Aorta (tissue), 5 donors: ENCODE results near the gene SEPTIN5. TPM values are rescaled to one million over a fixed set of nuclear protein-coding genes. Genes with fewer than 3 reads are reported as not detected.

Experiments
- ATAC-seq: fragments of 200-7000 bp; cut with Tn5 transposase; one replicate; pipeline ENCODE4 v1.9.1; 2022; ENCODE audit warnings: moderate library complexity; ENCODE audit not compliant: low FRiP score
- DNase-seq, 2 donors: peaks; one replicate each; pipeline ENCODE4 v3.0.0-alpha.2; 2020
- H3K27ac ChIP-seq, 2 donors: one replicate each; pipeline ENCODE4 v1.5.1; 2013; ENCODE audit warnings: low read length in 2 of 2, mild to moderate bottlenecking in 2 of 2, moderate library complexity in 2 of 2, control low read depth in 1 of 2, inconsistent platforms in 1 of 2, low read depth in 1 of 2
- H3K27me3 ChIP-seq, 2 donors: one replicate each; pipeline ENCODE4 v1.6.1; 2013; ENCODE audit warnings: control low read depth in 1 of 2, low read length in 1 of 2, mild to moderate bottlenecking in 1 of 2, moderate library complexity in 1 of 2; ENCODE audit not compliant: insufficient read depth in 2 of 2, control insufficient read depth in 1 of 2
- H3K36me3 ChIP-seq, 2 donors: one replicate each; pipeline ENCODE4 v1.6.1; 2013; ENCODE audit warnings: control low read depth in 1 of 2, low read length in 1 of 2, mild to moderate bottlenecking in 1 of 2; ENCODE audit not compliant: insufficient read depth in 2 of 2, control insufficient read depth in 1 of 2
- H3K4me1 ChIP-seq, 2 donors: one replicate each; pipeline ENCODE4 v1.6.1; 2013; ENCODE audit warnings: low read length in 2 of 2, control low read depth in 1 of 2, mild to moderate bottlenecking in 1 of 2, moderate library complexity in 1 of 2; ENCODE audit not compliant: insufficient read depth in 2 of 2, control insufficient read depth in 1 of 2
- H3K4me3 ChIP-seq, 2 donors: one replicate each; pipeline ENCODE4 v1.5.1; 2013; ENCODE audit warnings: low read length in 2 of 2, control low read depth in 1 of 2, mild to moderate bottlenecking in 1 of 2
- H3K9me3 ChIP-seq: one replicate; pipeline ENCODE4 v1.6.1; 2013; ENCODE audit warnings: mild to moderate bottlenecking, low read length; ENCODE audit not compliant: control insufficient read depth
- WGBS, 2 donors: extraction: QIAGEN DNeasy Blood & Tissue Kit; methylation state at CpG; one replicate each; pipeline ENCODE4 v1.1.7; 2013; 5-methylcytosine and 5-hydroxymethylcytosine counted together
- intact Hi-C, 2 donors: fragments of 100-400 bp; cut with DNase I; formaldehyde crosslinking; loops; one replicate each; pipeline versions ENCODE4 v1.14.2 to v1.15.0; 2022
- polyA plus RNA-seq, 2 donors: library from polyadenylated mRNA; stranded (reverse); fragments of 200-250 nt; gene quantifications; one replicate each; pipeline ENCODE4 v1.2.3, GENCODE V29; 2013
- total RNA-seq, 2 donors: library from RNA; stranded (reverse); fragmentation: NEBNext Ultra II Directional; extraction: Animal tissue kit (Norgen Biotek cat#: 25700); gene quantifications; one replicate each; pipeline ENCODE4 v1.2.1, GENCODE V29; 2021
- donor health status: healthy with polysubstance abuse.
- donor health status: Bipolar disorder and iron deficiency.
- donor health status: DM: no; HTN: no; CAD: no.
- donor health status: DM: no; HTN: no; CAD: no.
- donor health status: DM: yes; HTN: yes; CAD: no.

SEPTIN5 gene
- total and polyA plus RNA-seq, 4 donors = 26.9 to 63.3 (median 37.0) TPM

DNA sequence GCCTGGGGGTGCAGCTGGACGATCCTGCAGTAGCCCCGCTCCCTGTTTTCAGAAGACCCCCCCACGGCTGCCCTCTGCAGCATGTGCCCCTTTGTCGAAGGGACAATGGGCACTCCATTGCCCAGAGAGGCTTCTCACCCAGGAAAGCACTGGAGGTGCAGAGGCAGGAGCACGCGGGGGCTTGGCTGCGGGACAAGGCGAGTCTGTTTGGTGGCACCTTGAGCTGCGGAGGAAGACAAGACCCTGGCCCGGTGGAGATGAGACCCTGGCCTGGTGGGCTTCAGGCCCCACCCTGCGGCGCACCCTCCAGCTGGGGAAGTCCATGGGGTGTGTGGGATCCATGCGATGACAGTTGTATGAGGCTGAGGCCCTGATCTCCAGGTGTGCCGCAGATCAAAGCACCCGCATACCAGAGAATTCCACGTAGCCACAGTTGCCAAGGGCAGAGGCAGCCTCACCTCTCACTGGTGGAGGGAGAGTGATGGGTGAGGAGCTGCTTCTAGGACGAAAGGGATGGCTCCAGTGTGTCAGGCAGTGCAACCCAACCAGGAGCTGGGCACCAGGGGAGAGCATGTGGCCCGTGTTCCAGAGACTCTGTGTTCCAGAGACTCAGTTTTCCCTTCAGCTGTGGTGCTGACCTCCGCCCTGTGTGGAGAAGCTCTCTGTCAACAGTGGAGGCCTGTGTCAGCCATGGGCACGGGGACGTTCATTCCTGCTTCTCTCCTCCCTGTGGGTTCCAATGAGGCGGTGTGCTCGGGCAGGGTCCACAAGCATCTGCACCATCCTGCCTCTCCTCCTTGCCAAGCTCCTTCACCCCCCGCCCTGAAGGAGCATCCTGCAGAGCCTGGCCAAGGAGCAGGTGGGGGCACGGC is 56.3 kb downstream of the SEPTIN5 start:
- no peaks in the 10 kb centered on the region for H3K27me3 ChIP-seq
- H3K4me1 ChIP-seq = no peaks in the 10 kb centered on the region
- no peaks in the 10 kb centered on the region for H3K36me3 ChIP-seq
- H3K9me3 ChIP-seq = no peaks in the 10 kb centered on the region
- intact Hi-C loops = no loop called here
- no peak overlapping the region for H3K27ac ChIP-seq
- WGBS, 2 donors = 83 to 88% methylated on average over 25 of the region's 25 CpGs
- no peak for ATAC-seq
- DNase-seq = peak in 1 of 2 donors; percentile 38
- H3K4me3 ChIP-seq = no peak overlapping the region

DNA sequence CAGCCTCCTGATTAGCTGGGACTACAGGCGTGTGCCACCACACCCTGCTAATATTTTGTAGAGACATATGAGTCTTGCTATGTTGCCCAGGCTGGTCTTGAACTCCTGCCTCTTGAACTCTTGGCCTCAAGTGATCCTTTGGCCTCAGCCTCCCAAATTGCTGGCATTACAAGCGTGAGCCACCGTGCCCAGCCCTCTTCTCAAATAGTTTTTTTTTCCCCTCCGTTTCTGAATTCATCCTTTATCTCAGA is 58.0 kb downstream of the SEPTIN5 start:
- no peaks in the 10 kb centered on the region for H3K4me1 ChIP-seq
- no peak overlapping the region for H3K4me3 ChIP-seq
- no peak overlapping the region for H3K27ac ChIP-seq
- no peaks in the 10 kb centered on the region for H3K9me3 ChIP-seq
- no peaks in the 10 kb centered on the region for H3K27me3 ChIP-seq
- ATAC-seq (no peak), DNase-seq (peak in 1 of 2 donors; percentile 23)
- WGBS, 2 donors = 59 to 62% methylated on average over 4 of the region's 4 CpGs
- no peaks in the 10 kb centered on the region for H3K36me3 ChIP-seq
- intact Hi-C loops = no loop called here

Other genes with a start within 250 kb of the SEPTIN5 start
- 10 to 100 TPM; 43.4 to 46.0 TPM for gene UFD1, start 235.3 kb upstream of the SEPTIN5 start, total RNA-seq
- 100 to 1,000 TPM in 1 of 2 donors, 10 to 100 TPM in 1; 80.3 to 110 TPM for gene UFD1, start 235.3 kb upstream of the SEPTIN5 start, polyA plus RNA-seq
- gene CDC45, start 234.6 kb upstream of the SEPTIN5 start, total RNA-seq = 1 to 10 TPM in 1 of 2 donors, under 1 TPM in 1; 0.68 to 1.0 TPM
- 1 to 10 TPM in 1 of 2 donors, under 1 TPM in 1; 0.63 to 1.3 TPM for gene CDC45, start 234.6 kb upstream of the SEPTIN5 start, polyA plus RNA-seq
- gene CLDN5, start 190.1 kb upstream of the SEPTIN5 start, total RNA-seq = 10 to 100 TPM; 43.7 to 69.2 TPM
- 1 to 10 TPM; 4.0 to 4.5 TPM for gene CLDN5, start 190.1 kb upstream of the SEPTIN5 start, polyA plus RNA-seq
- 1 to 10 TPM in 1 of 2 donors, not detected in 1; 3.6 TPM for gene GP1BB, start 9.0 kb downstream of the SEPTIN5 start, total RNA-seq
- 10 to 100 TPM in 1 of 2 donors, 1 to 10 TPM in 1; 8.1 to 29.7 TPM for gene GP1BB, start 9.0 kb downstream of the SEPTIN5 start, polyA plus RNA-seq
- gene TBX1, start 46.3 kb downstream of the SEPTIN5 start, total RNA-seq = 1 to 10 TPM; 2.3 to 5.6 TPM
- gene TBX1, start 46.3 kb downstream of the SEPTIN5 start, polyA plus RNA-seq = 1 to 10 TPM; 1.1 to 7.8 TPM
- gene GNB1L, start 140.4 kb downstream of the SEPTIN5 start, total RNA-seq = 1 to 10 TPM; 4.7 to 5.0 TPM
- 10 to 100 TPM in 1 of 2 donors, 1 to 10 TPM in 1; 4.3 to 12.6 TPM for gene GNB1L, start 140.4 kb downstream of the SEPTIN5 start, polyA plus RNA-seq
- 10 to 100 TPM in 1 of 2 donors, 1 to 10 TPM in 1; 7.7 to 16.6 TPM for gene RTL10, start 140.4 kb downstream of the SEPTIN5 start, total RNA-seq
- 1 to 10 TPM; 5.5 to 8.0 TPM for gene RTL10, start 140.4 kb downstream of the SEPTIN5 start, polyA plus RNA-seq
- 100 to 1,000 TPM; 101 to 111 TPM for gene COMT, start 227.3 kb downstream of the SEPTIN5 start, total RNA-seq
- 100 to 1,000 TPM in 1 of 2 donors, 10 to 100 TPM in 1; 96.7 to 176 TPM for gene COMT, start 227.3 kb downstream of the SEPTIN5 start, polyA plus RNA-seq
- 10 to 100 TPM; 21.0 to 29.5 TPM for gene TXNRD2, start 227.3 kb downstream of the SEPTIN5 start, total RNA-seq
- 10 to 100 TPM; 13.3 to 59.0 TPM for gene TXNRD2, start 227.3 kb downstream of the SEPTIN5 start, polyA plus RNA-seq